Gastrocnemius medialis (tissue), 4 donors: Measurements from ENCODE around the gene SREK1. TPM values are rescaled to one million over a fixed set of nuclear protein-coding genes. Genes with fewer than 3 reads are reported as not detected.
"Not testable (repeated sequence)": the region's sequence is repeated elsewhere in the genome, so short reads cannot be mapped to it uniquely, and the experiment has no call there.

Source experiments
- ATAC-seq, 2 donors: fragments of 150-250 bp; one replicate each; pipeline ENCODE4 v1.9.1; 2016
- DNase-seq, 2 donors: peaks; one replicate each; pipeline ENCODE4 v3.0.0-alpha.2; 2019
- H3K27ac ChIP-seq, 4 donors: fragments of 200-600 bp; sonication (generic); 1 replicate in 1 of 4; 2 replicates in 3 of 4; pipeline ENCODE4 v1.5.1; 2016 to 2018; ENCODE audit warnings: mild to moderate bottlenecking in 2 of 4, moderate library complexity in 1 of 4
- H3K27me3 ChIP-seq, 3 donors: fragments of 200-600 bp; sonication (generic) in 2 of 3; 1 replicate in 1 of 3; 2 replicates in 2 of 3; pipeline versions ENCODE4 v1.5.1 to v1.6.0; 2016 to 2019; ENCODE audit warnings: mild to moderate bottlenecking in 1 of 3, moderate library complexity in 1 of 3
- H3K36me3 ChIP-seq, 2 donors: fragments of 200-600 bp; sonication (generic) in 1 of 2; one replicate each; pipeline ENCODE4 v1.5.1; 2017 to 2018
- H3K4me1 ChIP-seq, 2 donors: fragments of 200-600 bp; sonication (generic) in 1 of 2; one replicate each; pipeline ENCODE4 v1.5.1; 2016 to 2017; ENCODE audit warnings: mild to moderate bottlenecking in 2 of 2
- H3K4me3 ChIP-seq, 4 donors: fragments of 200-600 bp; sonication (generic) in 3 of 4; 1 replicate in 1 of 4; 2 replicates in 3 of 4; pipeline ENCODE4 v1.5.1; 2016 to 2019; ENCODE audit warnings: mild to moderate bottlenecking in 2 of 4
- H3K9me3 ChIP-seq, 3 donors: fragments of 200-600 bp; sonication (generic) in 2 of 3; 1 replicate in 1 of 3; 2 replicates in 2 of 3; pipeline ENCODE4 v1.5.1; 2016 to 2019
- POLR2A ChIP-seq, 2 donors: fragments of 450-650 bp; IDR thresholded peaks; one replicate each; pipeline ENCODE4 v1.6.1; 2017; ENCODE audit warnings: antibody characterized with exemption in 2 of 2, mild to moderate bottlenecking in 2 of 2, moderate library complexity in 2 of 2
- in situ Hi-C, 4 donors: fragments of 200-750 bp; cut with MboI; loops; one replicate each; pipeline versions ENCODE4 v1.15.0 to v1.8.0; 2017; ENCODE audit warnings: low sequenced_read_pairs in 4 of 4
- intact Hi-C: fragments of 100-400 bp; cut with DNase I; formaldehyde crosslinking; loops from one replicate; pipeline ENCODE4 v1.15.1; 2023; ENCODE audit warnings: low total_unique reads
- total RNA-seq, 4 donors: library from RNA; depleted of rRNA; stranded (reverse); fragments of >200 nt; gene quantifications; one replicate each; pipeline versions ENCODE4 v1.1.0 to v1.2.3, GENCODE V29; 2016
- TF ChIP-seq, protein P1 (sequence below), 5 experiments: fragments of 450-650 bp in 3 of 5; fragments of 200-600 bp in 2 of 5; sonication (generic) in 2 of 5; IDR thresholded peaks in 4 of 5; conservative IDR thresholded peaks in 1 of 5; 1 replicate in 4 of 5; 2 replicates in 1 of 5; pipeline ENCODE4 v1.5.1; 2016 to 2019; ENCODE audit warnings: antibody characterized with exemption in 5 of 5, mild to moderate bottlenecking in 3 of 5, moderate library complexity in 3 of 5

Gene SREK1
- total RNA-seq, 4 donors from 2014 or later = 10.4 to 61.1 (median 12.3) TPM

DNA sequence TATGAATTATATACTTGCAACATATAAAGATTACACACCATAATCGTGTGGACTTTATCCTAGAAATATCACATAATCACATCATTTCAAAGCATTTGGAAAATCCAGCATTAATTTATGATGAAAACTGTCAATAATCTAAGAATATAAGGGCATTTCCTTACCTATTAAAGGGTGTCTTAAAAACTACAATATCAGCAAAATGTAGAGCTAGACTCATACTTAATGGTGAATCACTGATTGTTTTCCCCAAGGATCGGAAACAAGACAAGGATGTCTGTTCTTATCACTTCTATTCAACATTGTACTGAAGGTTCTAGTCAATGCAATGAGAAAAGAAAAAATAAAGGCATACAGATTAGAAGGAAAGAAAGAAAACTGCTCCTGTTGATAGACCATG, 8.0 kb upstream of the SREK1 start:
- no peak overlapping the region for H3K27ac ChIP-seq

DNA sequence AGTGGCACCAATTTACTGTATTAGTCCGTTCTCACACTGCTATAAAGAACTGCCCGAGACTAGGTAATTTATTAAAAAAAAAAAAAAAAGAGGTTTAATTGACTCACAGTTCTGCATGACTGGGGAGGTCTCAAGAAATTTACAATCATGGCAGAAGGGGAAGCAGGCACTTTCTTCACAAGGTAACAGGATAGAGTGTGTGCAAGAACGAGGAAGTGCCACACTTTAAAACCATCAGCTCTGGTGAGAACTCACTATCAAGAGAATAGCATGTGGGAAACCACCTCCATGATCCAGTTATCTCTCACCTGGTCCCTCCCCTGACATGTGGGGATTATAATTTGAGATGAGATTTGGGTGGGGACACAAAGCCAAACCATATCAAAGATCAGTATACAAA, 7.2 kb upstream of the SREK1 start:
- ATAC-seq, H3K4me1 ChIP-seq, H3K4me3 ChIP-seq, H3K27ac ChIP-seq, H3K9me3 ChIP-seq, H3K27me3 ChIP-seq, DNase-seq, H3K36me3 ChIP-seq, intact Hi-C loops: not testable (repeated sequence)
- in situ Hi-C loops = loop anchor here in 1 of 4 donors (25.0 kb wide), 1 partner anchor 400 kb away; no protein-coding TSS in a partner anchor

More for the DNA sequence above, 8.0 kb upstream of the SREK1 start:
- TF ChIP-seq, protein P1, sequence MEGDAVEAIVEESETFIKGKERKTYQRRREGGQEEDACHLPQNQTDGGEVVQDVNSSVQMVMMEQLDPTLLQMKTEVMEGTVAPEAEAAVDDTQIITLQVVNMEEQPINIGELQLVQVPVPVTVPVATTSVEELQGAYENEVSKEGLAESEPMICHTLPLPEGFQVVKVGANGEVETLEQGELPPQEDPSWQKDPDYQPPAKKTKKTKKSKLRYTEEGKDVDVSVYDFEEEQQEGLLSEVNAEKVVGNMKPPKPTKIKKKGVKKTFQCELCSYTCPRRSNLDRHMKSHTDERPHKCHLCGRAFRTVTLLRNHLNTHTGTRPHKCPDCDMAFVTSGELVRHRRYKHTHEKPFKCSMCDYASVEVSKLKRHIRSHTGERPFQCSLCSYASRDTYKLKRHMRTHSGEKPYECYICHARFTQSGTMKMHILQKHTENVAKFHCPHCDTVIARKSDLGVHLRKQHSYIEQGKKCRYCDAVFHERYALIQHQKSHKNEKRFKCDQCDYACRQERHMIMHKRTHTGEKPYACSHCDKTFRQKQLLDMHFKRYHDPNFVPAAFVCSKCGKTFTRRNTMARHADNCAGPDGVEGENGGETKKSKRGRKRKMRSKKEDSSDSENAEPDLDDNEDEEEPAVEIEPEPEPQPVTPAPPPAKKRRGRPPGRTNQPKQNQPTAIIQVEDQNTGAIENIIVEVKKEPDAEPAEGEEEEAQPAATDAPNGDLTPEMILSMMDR (IDR thresholded peaks at IDR 0.05 in 4 of 5, conservative IDR thresholded peaks at IDR 0.05 in 1 of 5) = no peak
- no peak for TF ChIP-seq POLR2A (IDR thresholded peaks at IDR 0.05)
- no peak for DNase-seq
- no peak for ATAC-seq
- H3K9me3 ChIP-seq = no peaks in the 10 kb centered on the region
- intact Hi-C loops = no loop called here
- in situ Hi-C loops = loop anchor here in 1 of 4 donors (25.0 kb wide), 1 partner anchor 399 kb away; no protein-coding TSS in a partner anchor
- H3K4me3 ChIP-seq = no peak overlapping the region
- no peaks in the 10 kb centered on the region for H3K36me3 ChIP-seq
- H3K4me1 ChIP-seq = peaks cover 6 to 7% of the 10 kb centered on the region in 2 donors
- H3K27me3 ChIP-seq = no peaks in the 10 kb centered on the region

DNA sequence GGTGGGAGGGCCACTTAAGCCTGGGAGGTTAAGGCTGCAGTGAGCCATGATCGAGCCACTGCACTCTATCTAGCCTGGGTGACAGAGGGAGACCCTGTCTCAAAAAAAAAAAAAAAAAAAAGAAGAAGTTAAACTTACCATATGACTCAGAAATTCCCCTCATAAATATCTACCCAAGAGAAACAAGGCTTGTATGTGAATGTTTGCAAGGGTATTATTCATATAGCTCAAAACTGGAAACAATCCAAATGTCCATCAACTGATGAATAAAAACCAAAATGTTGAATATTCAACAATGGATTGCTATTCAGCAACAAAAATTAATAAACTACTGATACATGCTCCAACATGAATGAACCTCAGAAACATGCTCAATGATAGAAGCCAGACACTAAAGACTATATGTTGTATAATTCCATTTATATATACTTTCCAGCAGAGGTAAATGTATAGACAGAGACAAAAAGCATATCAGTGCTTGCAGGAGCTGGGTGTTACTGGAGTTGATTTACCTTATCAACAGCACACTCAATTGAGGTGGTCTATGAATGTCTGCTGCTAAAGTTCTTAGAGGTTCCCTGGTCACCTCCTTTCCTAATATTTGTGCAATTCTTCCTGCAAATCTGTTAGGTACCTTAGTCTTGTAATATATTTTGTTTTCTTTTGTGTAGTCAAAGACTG, 5.3 kb upstream of the SREK1 start:
- peaks cover 10 to 11% of the 10 kb centered on the region in 2 donors for H3K4me1 ChIP-seq
- TF ChIP-seq POLR2A (IDR thresholded peaks at IDR 0.05) = no peak
- TF ChIP-seq, protein P1 (IDR thresholded peaks at IDR 0.05 in 4 of 5, conservative IDR thresholded peaks at IDR 0.05 in 1 of 5) = no peak

DNA sequence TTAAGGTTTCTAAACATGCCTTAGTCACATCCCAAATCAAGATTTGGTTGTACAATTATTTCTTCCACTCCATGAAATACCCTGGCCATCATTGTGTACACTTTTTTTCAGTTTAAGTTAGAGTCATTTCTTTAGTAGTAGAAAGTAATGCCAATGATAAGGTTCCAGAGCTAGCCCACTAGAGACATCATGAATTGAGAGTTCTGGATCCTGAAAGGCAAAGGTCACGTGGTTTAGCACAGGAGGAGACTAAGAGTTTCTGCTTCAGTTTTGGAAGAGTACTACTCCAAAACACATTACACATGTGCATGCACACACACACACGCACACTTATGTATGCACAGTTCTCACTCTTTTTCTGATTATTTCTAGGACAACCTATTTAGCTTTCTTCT, 4.8 kb upstream of the SREK1 start:
- Histone ChIP-seq H3K27me3 (no peaks in the 10 kb centered on the region), H3K4me3 (no peak overlapping the region), H3K36me3 (no peaks in the 10 kb centered on the region), H3K27ac (no peak overlapping the region), H3K4me1 (peaks cover 7 to 8% of the 10 kb centered on the region in 2 donors), H3K9me3 (no peaks in the 10 kb centered on the region)
- intact Hi-C loops (no loop called here), in situ Hi-C loops (loop anchor here in 1 of 4 donors (25.0 kb wide), 1 partner anchor 402 kb away; no protein-coding TSS in a partner anchor)
- TF ChIP-seq, protein P1 (IDR thresholded peaks at IDR 0.05 in 4 of 5, conservative IDR thresholded peaks at IDR 0.05 in 1 of 5) = no peak
- TF ChIP-seq POLR2A (IDR thresholded peaks at IDR 0.05) = no peak
- DNase-seq (no peak), ATAC-seq (no peak)

More for the DNA sequence above, 5.3 kb upstream of the SREK1 start:
- ATAC-seq (no peak), DNase-seq (no peak)
- Histone ChIP-seq H3K36me3 (no peaks in the 10 kb centered on the region), H3K4me3 (no peak overlapping the region), H3K27me3 (no peaks in the 10 kb centered on the region), H3K9me3 (no peaks in the 10 kb centered on the region), H3K27ac (no peak overlapping the region)
- intact Hi-C loops (no loop called here), in situ Hi-C loops (loop anchor here in 1 of 4 donors (25.0 kb wide), 1 partner anchor 401 kb away; no protein-coding TSS in a partner anchor)

DNA sequence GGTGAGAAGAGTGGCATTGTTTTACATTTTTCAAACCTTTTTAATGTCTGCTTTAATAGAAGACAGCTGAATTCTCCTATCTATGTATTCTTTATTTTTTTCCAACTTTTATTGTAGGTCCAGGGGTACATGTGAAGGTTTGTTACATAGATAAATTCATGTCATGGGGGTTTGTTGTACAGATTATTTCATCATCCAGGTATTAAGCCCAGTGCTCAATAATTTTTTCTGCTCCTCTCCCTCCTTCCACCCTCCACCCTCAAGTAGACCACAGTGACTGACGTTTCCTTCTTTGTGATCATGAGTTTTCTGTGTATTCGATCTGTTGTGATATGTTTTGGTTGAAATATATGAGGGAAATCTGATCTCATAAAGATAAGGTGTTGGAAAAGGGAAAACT, 1.7 kb upstream of the SREK1 start:
- no peak for TF ChIP-seq POLR2A (IDR thresholded peaks at IDR 0.05)
- TF ChIP-seq, protein P1 (IDR thresholded peaks at IDR 0.05 in 4 of 5, conservative IDR thresholded peaks at IDR 0.05 in 1 of 5) = no peak
- peak overlapping the region in 2 of 4 donors; percentile 94 to 98 for H3K27ac ChIP-seq
- H3K9me3 ChIP-seq = no peaks in the 10 kb centered on the region
- DNase-seq (no peak), ATAC-seq (no peak)
- intact Hi-C loops = loop anchor here (5.0 to 10.0 kb wide), 2 partner anchors 378 to 420 kb away; partner anchors contain the start of genes NLN and SGTB
- peaks cover 25 to 27% of the 10 kb centered on the region in 2 donors for H3K4me1 ChIP-seq
- H3K4me3 ChIP-seq = no peak overlapping the region
- no peaks in the 10 kb centered on the region for H3K36me3 ChIP-seq
- in situ Hi-C loops = loop anchor here in 3 of 4 donors (10.0 to 25.0 kb wide), 3 partner anchors 218 to 418 kb away; partner anchors contain the start of genes ERBIN (in 2 of the 3), NLN (in 1 of the 3) and SGTB (in 1 of the 3)
- H3K27me3 ChIP-seq = no peaks in the 10 kb centered on the region
